Thymus (tissue), 11 donors: Measurements from ENCODE around the gene EIF3L. TPM values are rescaled to one million over a fixed set of nuclear protein-coding genes. Genes with fewer than 3 reads are reported as not detected.

ENCODE experiments used
- DNase-seq, 9 donors: peaks; one replicate each; pipeline ENCODE4 v3.0.0-alpha.2; 2013; ENCODE audit warnings: low spot score in 9 of 9, low read depth in 6 of 9, missing footprints in 1 of 9
- H3K27ac ChIP-seq, 2 donors: one replicate each; pipeline ENCODE4 v1.5.1; 2013; ENCODE audit warnings: control low read depth in 1 of 2, low read depth in 1 of 2, low read length in 1 of 2, mild to moderate bottlenecking in 1 of 2, moderate library complexity in 1 of 2
- H3K27me3 ChIP-seq, 2 donors: one replicate each; pipeline ENCODE4 v1.5.1; 2013; ENCODE audit warnings: low read length in 1 of 2; ENCODE audit not compliant: control insufficient read depth in 2 of 2, insufficient read depth in 1 of 2
- H3K36me3 ChIP-seq, 2 donors: one replicate each; pipeline ENCODE4 v1.5.1; 2013; ENCODE audit warnings: low read length in 1 of 2, mild to moderate bottlenecking in 1 of 2, moderate library complexity in 1 of 2; ENCODE audit not compliant: control insufficient read depth in 2 of 2, insufficient read depth in 2 of 2
- H3K4me1 ChIP-seq, 2 donors: one replicate each; pipeline ENCODE4 v1.5.1; 2013; ENCODE audit warnings: low read length in 2 of 2; ENCODE audit not compliant: control insufficient read depth in 2 of 2, insufficient read depth in 2 of 2
- H3K4me3 ChIP-seq, 2 donors: one replicate each; pipeline ENCODE4 v1.5.1; 2013; ENCODE audit warnings: low read length in 2 of 2, control low read depth in 1 of 2, mild to moderate bottlenecking in 1 of 2
- H3K9me3 ChIP-seq, 2 donors: one replicate each; pipeline ENCODE4 v1.5.1; 2013; ENCODE audit warnings: low read length in 1 of 2, mild to moderate bottlenecking in 1 of 2; ENCODE audit not compliant: control insufficient read depth in 2 of 2, insufficient read depth in 1 of 2
- WGBS: extraction: QIAGEN DNeasy Blood & Tissue Kit; methylation state at CpG from one replicate; pipeline ENCODE4 v1.1.7; 2013; 5-methylcytosine and 5-hydroxymethylcytosine counted together
- polyA plus RNA-seq: library from polyadenylated mRNA; stranded (reverse); fragments of 200-250 nt; gene quantifications from one replicate; pipeline ENCODE4 v1.2.3, GENCODE V29; 2013
- total RNA-seq: library from RNA; stranded (reverse); fragments of 120-200 nt; gene quantifications from one replicate; pipeline ENCODE4 v1.2.4, GENCODE V29; 2013
- donor health status: healthy.

EIF3L gene
- total and polyA plus RNA-seq, 2 donors: 302 to 698 TPM

GRCh38 chr22:37811867-37812266 lies 37.4 kb upstream of the EIF3L start:
- Histone ChIP-seq H3K4me1 (peaks cover 5 to 15% of the 10 kb centered on the region in 2 donors), H3K4me3 (no peak overlapping the region), H3K9me3 (no peaks in the 10 kb centered on the region), H3K27me3 (peaks cover 0 to 28% of the 10 kb centered on the region in 2 donors), H3K27ac (no peak overlapping the region), H3K36me3 (peaks cover 0 to 20% of the 10 kb centered on the region in 2 donors)
- DNase-seq: no peak
- WGBS: 100% methylated on average over 2 of the region's 2 CpGs

- Histone ChIP-seq H3K9me3 (no peaks in the 10 kb centered on the region), H3K36me3 (peaks cover 0 to 20% of the 10 kb centered on the region in 2 donors), H3K4me1 (peaks cover 8 to 12% of the 10 kb centered on the region in 2 donors), H3K27ac (no peak overlapping the region), H3K4me3 (no peak overlapping the region), H3K27me3 (peaks cover 4 to 24% of the 10 kb centered on the region in 2 donors)
- WGBS: 98% methylated on average over 27 of the region's 27 CpGs
- DNase-seq: no peak
Observed at GRCh38 chr22:37812869-37813678, 36.1 kb upstream of the EIF3L start.

- Histone ChIP-seq H3K4me3 (no peak overlapping the region), H3K36me3 (peaks cover 0 to 16% of the 10 kb centered on the region in 2 donors), H3K27me3 (peaks cover 26 to 33% of the 10 kb centered on the region in 2 donors), H3K4me1 (peaks cover 6 to 14% of the 10 kb centered on the region in 2 donors), H3K9me3 (no peaks in the 10 kb centered on the region), H3K27ac (no peak overlapping the region)
- DNase-seq: no peak
- WGBS: 94% methylated on average over 12 of the region's 12 CpGs
Observed at GRCh38 chr22:37815593-37815992, 33.6 kb upstream of the EIF3L start.

GRCh38 chr22:37816543-37817180 lies 32.6 kb upstream of the EIF3L start:
- peaks cover 29 to 41% of the 10 kb centered on the region in 2 donors for H3K27me3 ChIP-seq
- peaks cover 0 to 16% of the 10 kb centered on the region in 2 donors for H3K36me3 ChIP-seq
- H3K27ac ChIP-seq: no peak overlapping the region
- no peak overlapping the region for H3K4me3 ChIP-seq
- peaks cover 6 to 14% of the 10 kb centered on the region in 2 donors for H3K4me1 ChIP-seq
- DNase-seq: no peak
- no peaks in the 10 kb centered on the region for H3K9me3 ChIP-seq
- 98% methylated on average over 23 of the region's 23 CpGs for WGBS

GRCh38 chr22:37817705-37818408 lies 31.4 kb upstream of the EIF3L start:
- peaks cover 31 to 53% of the 10 kb centered on the region in 2 donors for H3K27me3 ChIP-seq
- peak overlapping the region in 1 of 2 donors; percentile 31 for H3K4me3 ChIP-seq
- no peaks in the 10 kb centered on the region for H3K9me3 ChIP-seq
- H3K27ac ChIP-seq: no peak overlapping the region
- DNase-seq: peak in 4 of 9 donors; percentile 52 to 74 (median 66)
- peaks cover 6 to 14% of the 10 kb centered on the region in 2 donors for H3K4me1 ChIP-seq
- 11% methylated on average over 29 of the region's 29 CpGs for WGBS
- peaks cover 0 to 16% of the 10 kb centered on the region in 2 donors for H3K36me3 ChIP-seq

GRCh38 chr22:37818409-37819104 lies 30.7 kb upstream of the EIF3L start:
- peaks cover 0 to 5% of the 10 kb centered on the region in 2 donors for H3K9me3 ChIP-seq
- WGBS: 3% methylated on average over 68 of the region's 68 CpGs
- peaks cover 6 to 14% of the 10 kb centered on the region in 2 donors for H3K4me1 ChIP-seq
- H3K27me3 ChIP-seq: peaks cover 31 to 60% of the 10 kb centered on the region in 2 donors
- H3K27ac ChIP-seq: no peak overlapping the region
- DNase-seq: peak in 1 of 9 donors; percentile 63
- peak overlapping the region in 1 of 2 donors; percentile 42 for H3K4me3 ChIP-seq
- peaks cover 0 to 13% of the 10 kb centered on the region in 2 donors for H3K36me3 ChIP-seq

- 33% methylated on average over 14 of the region's 14 CpGs for WGBS
- H3K9me3 ChIP-seq: peaks cover 0 to 5% of the 10 kb centered on the region in 2 donors
- no peak overlapping the region for H3K27ac ChIP-seq
- no peak for DNase-seq
- H3K4me1 ChIP-seq: peaks cover 6 to 14% of the 10 kb centered on the region in 2 donors
- H3K36me3 ChIP-seq: peaks cover 0 to 12% of the 10 kb centered on the region in 2 donors
- peaks cover 35 to 65% of the 10 kb centered on the region in 2 donors for H3K27me3 ChIP-seq
- peak overlapping the region in 1 of 2 donors; percentile 42 for H3K4me3 ChIP-seq
Observed at GRCh38 chr22:37819105-37819433, 30.1 kb upstream of the EIF3L start.

- 98% methylated on average over 5 of the region's 5 CpGs for WGBS
- Histone ChIP-seq H3K27ac (no peak overlapping the region), H3K9me3 (peaks cover 0 to 5% of the 10 kb centered on the region in 2 donors), H3K4me3 (no peak overlapping the region), H3K36me3 (peaks cover 0 to 7% of the 10 kb centered on the region in 2 donors), H3K27me3 (peaks cover 45 to 73% of the 10 kb centered on the region in 2 donors), H3K4me1 (peaks cover 13 to 18% of the 10 kb centered on the region in 2 donors)
- DNase-seq: no peak
Observed at GRCh38 chr22:37820350-37820749, 28.9 kb upstream of the EIF3L start.
